GM12878 (cell line): Measurements from ENCODE around the gene FFAR1. TPM values are rescaled to one million over a fixed set of nuclear protein-coding genes. Genes with fewer than 3 reads are reported as not detected.
A peak's percentile ranks its signal among the peaks of the same experiment; 100 is the strongest.

ENCODE experiments used
- CREM ChIP-seq: IDR thresholded peaks from 2 replicates; pipeline ENCODE4 v1.6.1; 2014; ENCODE audit warnings: antibody characterized with exemption, low read depth
- ELK1 ChIP-seq: IDR thresholded peaks from 2 replicates; pipeline ENCODE4 v1.6.1; 2012; ENCODE audit warnings: low read depth, low read length, improper control_type of control experiment
- EP300 ChIP-seq, 2 experiments: fragments of 150-350 bp in 1 of 2; IDR thresholded peaks; 2 replicates each; pipeline ENCODE4 v1.6.1; 2011 to 2012; ENCODE audit warnings: low read depth in 2 of 2, low read length in 2 of 2, borderline replicate concordance in 1 of 2, improper control_type of control experiment in 1 of 2, inconsistent platforms in 1 of 2; ENCODE audit not compliant: control insufficient read depth in 1 of 2
- HSF1 ChIP-seq: fragments of 150-350 bp; IDR thresholded peaks from 2 replicates; pipeline ENCODE4 v1.6.1; 2014; ENCODE audit warnings: mild to moderate bottlenecking, low read depth, low read length
- IKZF1 ChIP-seq: fragments of 450-650 bp; conservative IDR thresholded peaks from 2 replicates; pipeline ENCODE4 v1.6.1; 2017; ENCODE audit warnings: antibody characterized with exemption, mild to moderate bottlenecking
- JUND ChIP-seq: IDR thresholded peaks from 2 replicates; pipeline ENCODE4 v1.6.1; 2012; ENCODE audit warnings: low read depth, mild to moderate bottlenecking, low read length, improper control_type of control experiment, moderate library complexity
- NKRF ChIP-seq: fragments of 450-650 bp; conservative IDR thresholded peaks from 2 replicates; pipeline ENCODE4 v1.6.1; 2017; ENCODE audit warnings: mild to moderate bottlenecking, moderate library complexity
- PAX8 ChIP-seq: fragments of 450-650 bp; IDR thresholded peaks from 2 replicates; pipeline ENCODE4 v1.6.1; 2017; ENCODE audit warnings: mild to moderate bottlenecking, moderate library complexity
- PBX3 ChIP-seq: IDR thresholded peaks from 2 replicates; pipeline ENCODE4 v1.6.1; 2011; ENCODE audit warnings: mild to moderate bottlenecking, low read depth, low read length, moderate library complexity; ENCODE audit not compliant: insufficient replicate concordance
- PKNOX1 ChIP-seq: fragments of 450-650 bp; IDR thresholded peaks from 2 replicates; pipeline ENCODE4 v1.6.1; 2016; ENCODE audit warnings: mild to moderate bottlenecking
- POLR2AphosphoS5 ChIP-seq: IDR thresholded peaks from 2 replicates; pipeline ENCODE4 v1.6.1; 2011; ENCODE audit warnings: mild to moderate bottlenecking, low read length, inconsistent platforms
- SMC3 ChIP-seq: IDR thresholded peaks from 2 replicates; pipeline ENCODE4 v1.6.1; 2011; ENCODE audit warnings: low read length, improper control_type of control experiment, borderline replicate concordance
- SUPT20H ChIP-seq: IDR thresholded peaks from 2 replicates; pipeline ENCODE4 v1.6.1; 2011; ENCODE audit warnings: low read depth, mild to moderate bottlenecking, low read length, moderate library complexity, borderline replicate concordance; ENCODE audit not compliant: control insufficient read depth
- ZNF217 ChIP-seq: fragments of 450-650 bp; IDR thresholded peaks from 2 replicates; pipeline ENCODE4 v1.6.1; 2017; ENCODE audit warnings: antibody characterized with exemption, mild to moderate bottlenecking
- ZNF592 ChIP-seq: fragments of 450-650 bp; IDR thresholded peaks from 2 replicates; pipeline ENCODE4 v1.6.1; 2017; ENCODE audit warnings: mild to moderate bottlenecking, moderate library complexity
- polyA plus RNA-seq, 11 experiments: library from polyadenylated mRNA; depleted of rRNA in 4 of 11; unstranded in 6 of 11; stranded (reverse) in 5 of 11; fragments of >200 nt; fragmentation: Nextera tagmentation in 4 of 11; fragmentation: Illumina TruSeq in 1 of 11; extraction: Ambion mirVana in 4 of 11; extraction: Trizol in 1 of 11; gene quantifications; 1 replicate in 1 of 11; 2 replicates in 10 of 11; pipeline versions ENCODE4 v1.2.1 to v1.2.3, GENCODE V29; 2011 to 2016; ENCODE audit warnings: inconsistent platforms in 2 of 11, missing spikeins in 2 of 11, low read depth in 1 of 11
- total RNA-seq, 4 experiments: library from RNA; depleted of rRNA in 3 of 4; stranded (reverse); fragments of >200 nt in 3 of 4; fragmentation: Illumina TruSeq in 1 of 4; extraction: Trizol in 1 of 4; gene quantifications; 2 replicates each; pipeline versions ENCODE4 v1.2.1 to v1.2.3, GENCODE V29; 2013 to 2021

FFAR1 gene
- total and polyA plus RNA-seq, 10 of the 15 experiments (the other 5 are each of a cell fraction or from before 2014, with no cell fraction given) = 0.05 to 0.62 (median 0.14) TPM; not detected in 2

- TF ChIP-seq HSF1 (0 out of 2 replicates have a peak, but pooled peaks have one; percentile 27), CREM (peak; percentile 61), PKNOX1 (0 out of 2 replicates have a peak, but pooled peaks have one; percentile 16), ELK1 (peak; percentile 8; the same call in 1 of the 2 replicates), NKRF (0 out of 2 replicates have a peak, but pooled peaks have one; percentile 42), SUPT20H (no peak), POLR2AphosphoS5 (peak; percentile 57; the same call in 1 of the 2 replicates), ZNF592 (peak; percentile 27; the same call in 1 of the 2 replicates), PAX8 (no peak), JUND (peak; percentile 7; the same call in 1 of the 2 replicates), IKZF1 (peak; percentile 96), PBX3 (peak; percentile 4), SMC3 (peak; percentile 25; the same call in 1 of the 2 replicates), ZNF217 (peak; percentile 52; the same call in 1 of the 2 replicates), EP300 (IDR thresholded peaks at IDR 0.05; ENCODE audit: borderline replicate concordance in 1 of 2, control insufficient read depth in 1 of 2, low read depth in 2 of 2, low read length in 2 of 2) (peak; percentile 66 to 74)
These were observed 1.3 kb upstream of the FFAR1 start (continued) for GRCh38 chr19:35346193-35347052.
